Lower lobe of right lung (tissue), 2 donors: Measurements from ENCODE around the gene PKD1. TPM values are rescaled to one million over a fixed set of nuclear protein-coding genes. Genes with fewer than 3 reads are reported as not detected.

Source experiments
- ATAC-seq, 2 donors: fragments of 200-7000 bp; cut with Tn5 transposase; one replicate each; pipeline ENCODE4 v1.9.1; 2020 to 2022; ENCODE audit warnings: mild to moderate bottlenecking in 2 of 2, moderate library complexity in 2 of 2
- DNase-seq: peaks from one replicate; pipeline ENCODE4 v3.0.0-alpha.2; 2020
- H3K27ac ChIP-seq: fragments of 200-600 bp; one replicate; pipeline ENCODE4 v1.8.0; 2022
- H3K27me3 ChIP-seq: fragments of 200-600 bp; one replicate; pipeline ENCODE4 v1.8.0; 2022; ENCODE audit warnings: low read depth
- H3K36me3 ChIP-seq: fragments of 200-600 bp; one replicate; pipeline ENCODE4 v1.8.0; 2022; ENCODE audit warnings: mild to moderate bottlenecking
- H3K4me1 ChIP-seq: fragments of 200-600 bp; one replicate; pipeline ENCODE4 v1.8.0; 2022
- H3K4me3 ChIP-seq: fragments of 200-600 bp; one replicate; pipeline ENCODE4 v1.8.0; 2022; ENCODE audit warnings: mild to moderate bottlenecking
- H3K9me3 ChIP-seq: fragments of 200-600 bp; one replicate; pipeline ENCODE4 v1.8.0; 2022
- CTCF ChIP-seq: fragments of 200-600 bp; IDR thresholded peaks from one replicate; pipeline ENCODE4 v1.8.0; 2022; ENCODE audit warnings: antibody characterized with exemption, mild to moderate bottlenecking
- intact Hi-C: fragments of 100-400 bp; cut with DNase I; formaldehyde crosslinking; loops from one replicate; pipeline ENCODE4 v1.11.0; 2022
- total RNA-seq: library from RNA; stranded (reverse); fragmentation: NEBNext Ultra II Directional; extraction: Animal tissue kit (Norgen Biotek cat#: 25700); gene quantifications from one replicate; pipeline ENCODE4 v1.2.1, GENCODE V29; 2021
- donor health status: DM: no; HTN: yes; CAD: no; lungs with severe emphysema.

Gene PKD1
- total RNA-seq, 1 donor from 2014 or later, result 81.6 TPM

- Histone ChIP-seq H3K4me3 (no peak overlapping the region), H3K4me1 (no peaks in the 10 kb centered on the region), H3K36me3 (peaks cover 94% of the 10 kb centered on the region), H3K9me3 (no peaks in the 10 kb centered on the region), H3K27ac (no peak overlapping the region), H3K27me3 (no peaks in the 10 kb centered on the region)
- ATAC-seq, result no peak
- intact Hi-C loops, result no loop called here
- TF ChIP-seq CTCF, result no peak
- DNase-seq, result no peak
These were observed 71.8 kb downstream of the PKD1 start for GRCh38 chr16:2063861-2064260.

GRCh38 chr16:2062801-2063200 lies 72.9 kb downstream of the PKD1 start:
- DNase-seq (no peak), ATAC-seq (peak in 1 of 2 donors; percentile 5)
- no peak for TF ChIP-seq CTCF
- Histone ChIP-seq H3K4me3 (no peak overlapping the region), H3K9me3 (no peaks in the 10 kb centered on the region), H3K4me1 (no peaks in the 10 kb centered on the region), H3K36me3 (peaks cover 92% of the 10 kb centered on the region), H3K27me3 (no peaks in the 10 kb centered on the region), H3K27ac (no peak overlapping the region)
- intact Hi-C loops, result no loop called here

GRCh38 chr16:2061526-2061925 lies 74.2 kb downstream of the PKD1 start:
- H3K27me3 ChIP-seq, result no peaks in the 10 kb centered on the region
- no peaks in the 10 kb centered on the region for H3K4me1 ChIP-seq
- no peak for TF ChIP-seq CTCF
- peaks cover 91% of the 10 kb centered on the region for H3K36me3 ChIP-seq
- DNase-seq (no peak), ATAC-seq (no peak)
- no peaks in the 10 kb centered on the region for H3K9me3 ChIP-seq
- no peak overlapping the region for H3K4me3 ChIP-seq
- H3K27ac ChIP-seq, result no peak overlapping the region
- intact Hi-C loops, result no loop called here

GRCh38 chr16:2061023-2061422 lies 74.7 kb downstream of the PKD1 start:
- H3K36me3 ChIP-seq, result peaks cover 91% of the 10 kb centered on the region
- intact Hi-C loops, result no loop called here
- ATAC-seq, result no peak
- H3K9me3 ChIP-seq, result no peaks in the 10 kb centered on the region
- no peak for DNase-seq
- H3K27me3 ChIP-seq, result no peaks in the 10 kb centered on the region
- H3K27ac ChIP-seq, result no peak overlapping the region
- no peak for TF ChIP-seq CTCF
- H3K4me3 ChIP-seq, result no peak overlapping the region
- no peaks in the 10 kb centered on the region for H3K4me1 ChIP-seq

GRCh38 chr16:2060346-2060745 lies 75.4 kb downstream of the PKD1 start:
- no peak for DNase-seq
- Histone ChIP-seq H3K4me1 (no peaks in the 10 kb centered on the region), H3K27ac (no peak overlapping the region), H3K4me3 (no peak overlapping the region), H3K36me3 (peaks cover 89% of the 10 kb centered on the region), H3K9me3 (no peaks in the 10 kb centered on the region), H3K27me3 (no peaks in the 10 kb centered on the region)
- no peak for ATAC-seq
- intact Hi-C loops, result no loop called here
- TF ChIP-seq CTCF, result no peak

- H3K27me3 ChIP-seq, result no peaks in the 10 kb centered on the region
- H3K4me3 ChIP-seq, result no peak overlapping the region
- ATAC-seq, result no peak
- DNase-seq, result no peak
- peaks cover 92% of the 10 kb centered on the region for H3K36me3 ChIP-seq
- no peaks in the 10 kb centered on the region for H3K4me1 ChIP-seq
- H3K9me3 ChIP-seq, result no peaks in the 10 kb centered on the region
- no peak overlapping the region for H3K27ac ChIP-seq
- no peak for TF ChIP-seq CTCF
- intact Hi-C loops, result no loop called here
These were observed 76.8 kb downstream of the PKD1 start for GRCh38 chr16:2058872-2059271.
